HUES64 (cell line): ENCODE measurements around the gene PDZK1.
"Not testable (repeated sequence)": the region's sequence is repeated elsewhere in the genome, so short reads cannot be mapped to it uniquely, and the experiment has no call there.

Experiments
- H3K27ac ChIP-seq: 2 replicates; pipeline ENCODE4 v1.7.0; 2013; ENCODE audit warnings: low read depth, low read length, inconsistent platforms
- H3K27me3 ChIP-seq: 2 replicates; pipeline ENCODE4 v1.6.1; 2013; ENCODE audit warnings: mild to moderate bottlenecking, low read length; ENCODE audit not compliant: insufficient read depth
- H3K36me3 ChIP-seq: 2 replicates; pipeline ENCODE4 v1.6.1; 2013; ENCODE audit warnings: mild to moderate bottlenecking, low read length; ENCODE audit not compliant: insufficient read depth
- H3K4me1 ChIP-seq: 2 replicates; pipeline ENCODE4 v1.6.1; 2013; ENCODE audit warnings: mild to moderate bottlenecking, low read length, moderate library complexity; ENCODE audit not compliant: insufficient read depth
- H3K4me3 ChIP-seq: 2 replicates; pipeline ENCODE4 v1.5.1; 2013; ENCODE audit warnings: mild to moderate bottlenecking, low read length, moderate library complexity
- H3K9ac ChIP-seq: 2 replicates; pipeline ENCODE4 v1.6.1; 2013; ENCODE audit warnings: mild to moderate bottlenecking, low read depth, low read length
- H3K9me3 ChIP-seq: 2 replicates; pipeline ENCODE4 v1.6.1; 2013; ENCODE audit warnings: low read depth, low read length; ENCODE audit not compliant: insufficient read depth
- WGBS: fragments of 150-250, 120-280 bp; methylation state at CpG from one replicate; pipeline ENCODE4 v1.1.7; 2013; ENCODE audit warnings: missing lambda C conversion rate; 5-methylcytosine and 5-hydroxymethylcytosine counted together

The PDZK1 gene

DNA sequence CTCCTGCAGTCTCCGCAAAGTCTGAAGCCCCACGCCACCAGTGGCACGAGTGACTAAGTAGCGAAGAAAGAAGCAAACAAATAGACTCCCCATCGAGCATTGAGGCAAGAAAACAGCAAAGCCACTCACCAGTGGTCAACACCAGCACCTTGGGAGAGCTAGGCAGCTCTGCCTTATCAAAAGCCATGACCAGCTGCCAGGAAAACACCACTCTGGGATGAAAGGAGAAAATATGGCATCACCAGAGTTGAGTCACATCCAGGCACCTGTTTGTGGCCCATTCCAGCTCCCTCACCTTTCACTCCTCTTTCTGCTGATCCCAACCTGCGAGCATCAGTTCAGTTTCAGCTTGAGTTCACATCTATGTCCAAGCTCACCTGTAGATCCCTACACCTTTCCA is 17.2 kb downstream of the PDZK1 start:
- Histone ChIP-seq H3K4me1 (no peaks in the 10 kb centered on the region), H3K9me3 (no peaks in the 10 kb centered on the region), H3K4me3 (no peak overlapping the region), H3K27me3 (no peaks in the 10 kb centered on the region), H3K9ac (no peak overlapping the region), H3K36me3 (no peaks in the 10 kb centered on the region), H3K27ac (no peak overlapping the region)
- WGBS = 90% methylated on average over 6 of the region's 6 CpGs

DNA sequence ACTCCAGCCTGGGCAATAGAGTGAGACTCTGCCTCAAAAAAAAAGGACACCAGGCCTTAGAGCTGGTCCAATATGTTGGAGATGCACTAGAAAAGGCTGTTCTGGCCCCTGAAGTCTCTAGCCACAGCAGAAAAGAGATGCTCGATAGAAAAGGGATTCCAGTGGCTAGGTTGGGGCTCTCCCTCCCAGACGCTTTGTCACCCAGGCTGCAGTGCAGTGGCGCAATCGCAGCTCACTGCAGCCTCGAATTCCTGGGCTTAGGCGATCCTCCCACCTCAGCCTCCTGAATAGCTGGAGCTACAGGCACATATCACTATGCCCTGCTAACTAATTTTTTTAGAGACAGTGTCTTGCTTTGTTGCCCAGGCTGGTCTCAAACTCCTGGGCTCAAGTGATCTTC is 18.2 kb downstream of the PDZK1 start:
- Histone ChIP-seq H3K4me3 (no peak overlapping the region), H3K27me3 (no peaks in the 10 kb centered on the region), H3K4me1 (no peaks in the 10 kb centered on the region), H3K27ac (no peak overlapping the region), H3K36me3 (no peaks in the 10 kb centered on the region), H3K9ac (no peak overlapping the region), H3K9me3 (no peaks in the 10 kb centered on the region)
- 96% methylated on average over 6 of the region's 6 CpGs for WGBS

DNA sequence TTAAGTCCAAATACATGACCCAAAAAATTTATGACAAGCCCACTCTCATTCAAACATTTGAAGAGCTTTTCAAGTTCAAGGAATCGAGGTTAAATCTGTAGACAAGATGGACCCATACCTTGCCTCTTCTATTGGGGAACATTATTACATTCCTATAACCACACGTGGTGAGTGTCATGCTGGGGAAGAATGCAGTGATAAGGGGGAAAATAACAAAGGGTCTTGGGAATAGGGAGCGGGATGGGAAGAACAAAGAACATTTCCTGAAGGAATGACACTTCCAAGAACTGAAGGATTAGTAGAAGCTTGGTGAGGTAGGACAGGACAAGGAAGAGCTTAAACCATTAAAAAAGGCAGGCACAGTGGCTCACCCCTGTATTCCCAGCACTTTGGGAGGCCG is 18.8 kb downstream of the PDZK1 start:
- Histone ChIP-seq H3K4me3 (no peak overlapping the region), H3K9ac (no peak overlapping the region), H3K27ac (no peak overlapping the region), H3K4me1 (no peaks in the 10 kb centered on the region), H3K27me3 (no peaks in the 10 kb centered on the region), H3K9me3 (no peaks in the 10 kb centered on the region), H3K36me3 (no peaks in the 10 kb centered on the region)
- 71% methylated on average over 4 of the region's 4 CpGs for WGBS

DNA sequence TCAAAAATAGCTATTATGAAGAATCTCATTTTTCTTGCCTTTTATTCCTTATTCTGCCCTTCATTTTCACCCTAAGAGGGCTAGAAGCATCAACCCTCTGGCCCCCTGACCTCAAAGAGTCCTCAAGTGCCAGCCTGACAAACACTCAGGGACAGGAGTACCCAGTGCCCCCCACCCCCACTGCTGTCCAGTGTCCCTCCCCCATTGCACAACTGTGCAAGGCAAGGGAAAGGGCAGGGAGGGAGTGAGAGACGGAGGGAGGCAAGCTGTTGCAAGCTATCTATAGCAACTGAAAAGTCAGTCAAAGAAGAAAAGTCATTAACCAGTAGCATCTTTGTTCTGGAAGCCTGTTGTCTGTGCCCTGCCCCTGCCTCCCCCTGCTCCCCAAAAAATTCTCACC is 21.1 kb downstream of the PDZK1 start:
- WGBS = no CpG with 5 or more reads among the region's 1 CpG
- not testable (repeated sequence) for H3K4me3 ChIP-seq

DNA sequence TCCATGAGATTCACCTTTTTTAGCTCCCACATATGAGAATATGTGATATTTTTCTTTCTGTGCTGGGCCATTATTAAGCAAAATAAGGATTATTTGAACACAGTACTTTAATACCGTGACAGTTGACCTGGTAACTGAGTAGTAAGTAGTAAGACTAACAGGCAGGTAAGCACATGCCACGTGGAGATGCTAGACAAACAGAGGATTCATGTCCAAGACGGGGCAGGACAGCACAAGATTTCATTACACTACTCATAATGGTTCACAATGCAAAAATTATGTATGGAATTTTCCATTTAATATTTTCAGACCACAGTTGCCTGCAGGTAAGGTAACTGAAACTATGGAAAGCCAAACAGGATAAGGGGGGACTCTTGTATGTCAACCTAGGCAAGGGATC is 22.3 kb downstream of the PDZK1 start:
- H3K27me3 ChIP-seq, H3K27ac ChIP-seq, H3K9ac ChIP-seq, H3K36me3 ChIP-seq, H3K9me3 ChIP-seq, H3K4me3 ChIP-seq, H3K4me1 ChIP-seq: not testable (repeated sequence)
- no CpG with 5 or more reads among the region's 3 CpGs for WGBS

More for the DNA sequence above, 21.1 kb downstream of the PDZK1 start:
- H3K27ac ChIP-seq, H3K9ac ChIP-seq, H3K9me3 ChIP-seq, H3K4me1 ChIP-seq, H3K27me3 ChIP-seq, H3K36me3 ChIP-seq: not testable (repeated sequence)

DNA sequence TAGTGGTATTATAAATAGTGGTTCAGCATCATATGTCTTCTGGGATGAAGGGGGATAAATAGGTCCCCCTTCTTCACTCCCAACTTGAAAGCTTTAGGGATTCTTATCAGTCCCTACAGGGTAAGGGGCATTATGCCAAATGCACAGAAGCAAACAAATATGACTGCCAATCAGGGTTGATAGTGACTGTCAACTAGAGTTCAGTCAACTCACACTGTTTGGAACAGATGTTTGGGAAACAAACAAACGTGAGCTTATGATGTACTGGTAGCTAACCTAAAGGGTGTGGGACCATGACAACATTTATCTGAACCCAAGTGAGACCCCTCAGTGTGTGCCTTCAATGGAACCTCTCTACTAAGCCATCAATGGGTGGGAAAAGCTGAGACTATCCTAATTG is 34.0 kb downstream of the PDZK1 start:
- WGBS = no CpG with 5 or more reads among the region's 1 CpG
- H3K9ac ChIP-seq, H3K36me3 ChIP-seq, H3K4me1 ChIP-seq, H3K9me3 ChIP-seq, H3K27me3 ChIP-seq, H3K27ac ChIP-seq, H3K4me3 ChIP-seq: not testable (repeated sequence)

DNA sequence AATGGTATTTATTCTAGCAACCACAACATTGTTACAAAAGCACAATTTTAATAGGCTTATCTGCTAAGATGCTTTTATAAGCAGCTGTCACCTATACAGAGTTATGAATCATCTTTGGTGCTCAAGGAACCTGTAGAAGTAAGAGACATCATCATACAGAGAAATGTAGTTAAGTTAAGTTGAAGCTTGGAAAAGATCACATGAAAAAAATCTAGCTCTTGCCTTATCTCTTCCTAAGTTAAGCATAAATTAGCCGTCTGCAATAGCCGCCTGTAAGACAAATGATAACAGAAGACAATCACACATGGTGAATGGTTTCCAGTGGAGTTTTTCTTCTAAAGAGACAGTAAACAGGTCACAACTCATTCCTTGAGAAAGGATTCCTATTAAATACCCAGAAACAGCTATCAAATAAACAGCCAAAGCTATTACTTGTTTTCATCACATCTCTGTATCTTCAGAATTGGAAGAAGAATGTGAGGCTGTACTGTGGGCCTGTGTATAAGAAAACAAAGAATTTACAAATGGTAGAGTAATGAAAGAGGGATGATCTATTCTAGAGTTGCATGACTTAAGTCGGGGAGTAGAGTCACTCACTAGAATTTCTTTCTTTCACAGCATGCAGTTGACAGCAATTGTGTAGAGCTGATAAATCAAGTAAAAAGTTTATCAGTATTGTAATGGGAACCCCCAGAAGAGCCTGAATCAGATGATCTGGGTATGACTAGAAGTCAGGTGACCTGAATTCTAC is 36.0 kb downstream of the PDZK1 start:
- not testable (repeated sequence) for H3K27ac ChIP-seq, H3K27me3 ChIP-seq, H3K9me3 ChIP-seq, H3K9ac ChIP-seq, H3K4me1 ChIP-seq, H3K4me3 ChIP-seq, H3K36me3 ChIP-seq
- WGBS = no CpG with 5 or more reads among the region's 3 CpGs

DNA sequence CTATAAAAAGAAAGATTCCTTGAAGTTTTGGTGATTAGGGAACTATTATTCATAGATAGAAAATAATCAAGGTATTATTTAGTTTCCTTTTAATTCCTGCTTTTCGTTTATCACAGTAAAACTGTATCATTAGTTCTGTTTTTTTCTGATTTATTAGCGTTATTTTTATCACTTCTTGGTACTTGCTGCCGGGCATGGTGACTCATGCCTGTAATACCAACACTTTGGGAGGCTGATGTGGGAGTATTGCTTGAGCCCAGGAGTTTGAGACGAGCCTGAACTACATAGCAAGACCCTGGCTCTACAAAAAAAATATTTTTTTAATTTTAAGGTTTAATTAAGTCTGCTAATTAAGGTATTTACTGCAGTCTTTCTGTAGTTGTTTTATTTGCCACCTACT is 42.2 kb downstream of the PDZK1 start:
- WGBS = 87% methylated on average over 2 of the region's 4 CpGs
- not testable (repeated sequence) for H3K36me3 ChIP-seq, H3K9me3 ChIP-seq, H3K9ac ChIP-seq, H3K27ac ChIP-seq, H3K4me1 ChIP-seq, H3K4me3 ChIP-seq, H3K27me3 ChIP-seq

DNA sequence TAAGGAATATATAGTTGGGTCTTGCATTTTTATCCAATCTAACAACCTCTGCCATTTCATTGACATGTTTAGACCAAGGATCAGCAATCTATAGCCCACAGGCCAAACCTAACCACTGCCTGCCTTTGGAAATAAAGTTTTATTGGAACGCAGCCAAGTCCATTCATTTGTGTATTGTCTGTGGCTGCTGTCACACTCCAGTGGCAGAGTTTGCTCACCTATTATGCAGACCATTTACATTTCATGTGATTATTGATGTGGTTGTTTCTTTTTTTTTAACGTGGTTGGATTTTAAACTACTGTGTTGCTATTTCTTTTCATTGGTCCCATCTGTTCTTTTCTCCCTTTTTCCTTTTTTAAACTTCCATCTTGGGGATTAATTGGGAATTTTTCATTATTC is 44.7 kb downstream of the PDZK1 start:
- H3K36me3 ChIP-seq, H3K4me3 ChIP-seq, H3K9ac ChIP-seq, H3K9me3 ChIP-seq, H3K27ac ChIP-seq, H3K27me3 ChIP-seq, H3K4me1 ChIP-seq: not testable (repeated sequence)
- 100% methylated on average over 1 of the region's 2 CpGs for WGBS

DNA sequence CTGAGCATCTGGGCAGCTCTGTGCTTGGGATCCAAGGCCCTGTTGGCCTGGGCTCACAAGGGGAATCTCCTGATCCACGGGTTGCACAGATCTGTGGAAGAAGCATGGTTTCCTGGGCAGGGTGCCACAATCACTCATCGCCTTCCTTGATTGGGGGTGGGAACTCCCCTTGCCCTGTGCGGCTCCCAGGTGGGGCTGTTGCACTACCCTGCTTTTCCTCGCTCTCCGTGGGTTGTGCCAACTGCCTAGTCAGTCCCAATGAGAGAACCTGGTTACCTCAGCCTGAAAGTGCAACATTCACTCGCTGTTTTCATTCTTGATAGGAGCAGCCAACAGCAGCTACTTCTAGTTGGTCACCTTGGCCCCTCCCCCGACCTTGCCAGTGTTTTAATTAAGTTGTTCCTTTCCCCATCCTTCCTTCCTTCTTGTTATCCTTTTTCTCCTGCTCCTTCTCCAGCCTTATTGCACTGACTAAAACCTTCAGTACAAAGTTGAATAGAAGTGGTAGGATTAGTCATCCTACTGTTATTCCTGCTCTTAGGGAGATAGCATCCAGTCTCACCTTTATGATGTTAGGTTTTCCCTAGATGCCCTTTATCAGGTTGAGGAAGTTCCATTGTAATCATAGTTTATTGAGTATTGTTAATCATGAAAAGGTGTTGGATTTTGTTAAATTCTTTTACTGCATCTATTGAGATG is 50.8 kb downstream of the PDZK1 start:
- 93% methylated on average over 5 of the region's 7 CpGs for WGBS

DNA sequence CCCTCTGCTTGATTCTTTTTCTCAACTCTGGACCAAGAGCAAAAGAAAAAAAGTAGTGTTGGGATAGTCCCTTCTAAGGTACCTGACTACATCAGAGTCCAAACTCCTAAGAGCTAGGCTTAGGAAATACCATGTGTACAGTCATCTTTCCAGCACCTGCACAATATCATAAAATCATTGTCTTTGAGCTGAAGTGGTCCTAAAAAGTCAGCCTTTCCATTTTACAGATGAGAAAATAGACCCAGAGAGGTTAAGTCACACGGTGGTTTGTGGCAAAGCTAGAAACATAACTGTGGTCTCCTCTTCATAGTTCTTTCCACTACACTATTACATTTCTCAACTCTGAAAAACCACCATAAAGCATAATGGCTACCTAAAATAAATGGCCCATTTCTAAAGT is 63.2 kb downstream of the PDZK1 start:
- H3K4me3 ChIP-seq, H3K9me3 ChIP-seq, H3K4me1 ChIP-seq, H3K27ac ChIP-seq, H3K9ac ChIP-seq, H3K27me3 ChIP-seq, H3K36me3 ChIP-seq: not testable (repeated sequence)
- WGBS = no CpG with 5 or more reads among the region's 1 CpG

More for the DNA sequence above, 50.8 kb downstream of the PDZK1 start:
- H3K4me1 ChIP-seq, H3K9me3 ChIP-seq, H3K9ac ChIP-seq, H3K27ac ChIP-seq, H3K36me3 ChIP-seq, H3K27me3 ChIP-seq, H3K4me3 ChIP-seq: not testable (repeated sequence)

DNA sequence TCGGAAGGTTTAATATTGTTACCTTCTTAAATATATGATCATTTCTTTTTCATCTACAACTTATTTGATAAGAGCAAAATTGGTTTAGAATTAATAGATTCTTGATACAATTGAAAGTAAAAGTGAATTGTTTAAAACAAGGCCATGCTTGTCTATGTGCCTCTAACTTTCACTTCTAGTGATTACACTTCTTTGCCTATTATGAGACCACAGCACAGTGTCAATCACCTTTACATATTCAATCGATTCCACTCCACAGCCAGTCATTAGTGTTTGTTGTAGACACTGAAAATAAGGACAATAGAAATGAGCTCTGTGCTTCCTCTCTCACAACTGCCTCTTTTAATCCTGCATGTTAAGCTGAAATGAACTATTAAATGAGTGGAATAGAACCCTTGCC is 65.3 kb downstream of the PDZK1 start:
- not testable (repeated sequence) for H3K4me1 ChIP-seq, H3K9ac ChIP-seq, H3K9me3 ChIP-seq

More for the DNA sequence above, 65.3 kb downstream of the PDZK1 start:
- H3K36me3 ChIP-seq, H3K4me3 ChIP-seq, H3K27me3 ChIP-seq, H3K27ac ChIP-seq: not testable (repeated sequence)
- WGBS = no CpG with 5 or more reads among the region's 2 CpGs
